Measurements from ENCODE around the gene C11orf54. TPM values are rescaled to one million over a fixed set of nuclear protein-coding genes. Genes with fewer than 3 reads are reported as not detected.
"Not testable (repeated sequence)": the region's sequence is repeated elsewhere in the genome, so short reads cannot be mapped to it uniquely, and the experiment has no call there.

C11orf54 gene
- total RNA-seq, 1 donor from 2014 or later, result 35.4 TPM

DNA sequence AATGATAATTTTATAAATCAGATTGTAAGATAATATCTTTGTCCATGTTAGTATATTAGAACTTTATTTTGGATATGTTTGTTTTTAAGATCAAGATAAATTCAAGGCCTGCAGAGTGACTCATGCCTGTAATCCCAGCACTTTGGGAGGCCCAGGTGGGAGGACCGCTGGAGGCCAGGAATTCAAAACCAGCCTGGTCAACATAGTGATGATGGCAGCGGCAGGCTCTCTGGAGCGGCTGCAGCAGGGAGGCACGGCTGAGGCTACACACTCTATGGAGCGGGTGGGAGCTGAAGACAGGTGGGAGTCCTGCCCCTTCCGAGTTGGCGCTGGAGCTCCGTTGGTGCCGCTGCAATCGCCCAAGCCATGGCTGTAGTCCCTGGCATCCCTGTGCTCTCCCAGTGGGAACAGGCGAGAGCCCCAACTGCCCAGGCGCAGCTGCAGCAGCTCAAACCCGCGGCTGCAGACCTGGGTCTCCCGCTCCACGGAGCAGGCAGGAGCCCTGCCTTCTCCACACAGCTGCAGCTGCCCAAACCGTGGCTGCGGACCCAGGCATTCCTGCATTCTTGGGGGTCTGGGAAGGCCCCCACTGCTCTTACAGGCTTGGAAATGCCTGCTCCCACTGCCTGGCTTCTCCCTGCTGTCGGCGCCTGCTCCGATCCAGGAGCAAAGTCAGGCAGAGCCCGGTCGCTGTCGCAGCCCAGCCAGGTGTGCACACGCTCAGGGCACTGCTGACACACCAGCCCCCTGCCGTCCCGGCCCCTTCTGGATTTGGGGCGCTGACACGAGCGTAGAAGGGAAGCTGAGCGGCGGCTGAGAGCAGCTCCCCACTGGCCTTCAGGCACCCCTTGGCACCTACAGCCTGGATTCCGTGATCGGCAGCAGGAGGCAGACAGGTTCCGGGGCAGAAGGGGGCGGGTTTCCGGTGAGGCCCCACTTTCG, 16.7 kb downstream of the C11orf54 start:
- TF ChIP-seq, protein P1, sequence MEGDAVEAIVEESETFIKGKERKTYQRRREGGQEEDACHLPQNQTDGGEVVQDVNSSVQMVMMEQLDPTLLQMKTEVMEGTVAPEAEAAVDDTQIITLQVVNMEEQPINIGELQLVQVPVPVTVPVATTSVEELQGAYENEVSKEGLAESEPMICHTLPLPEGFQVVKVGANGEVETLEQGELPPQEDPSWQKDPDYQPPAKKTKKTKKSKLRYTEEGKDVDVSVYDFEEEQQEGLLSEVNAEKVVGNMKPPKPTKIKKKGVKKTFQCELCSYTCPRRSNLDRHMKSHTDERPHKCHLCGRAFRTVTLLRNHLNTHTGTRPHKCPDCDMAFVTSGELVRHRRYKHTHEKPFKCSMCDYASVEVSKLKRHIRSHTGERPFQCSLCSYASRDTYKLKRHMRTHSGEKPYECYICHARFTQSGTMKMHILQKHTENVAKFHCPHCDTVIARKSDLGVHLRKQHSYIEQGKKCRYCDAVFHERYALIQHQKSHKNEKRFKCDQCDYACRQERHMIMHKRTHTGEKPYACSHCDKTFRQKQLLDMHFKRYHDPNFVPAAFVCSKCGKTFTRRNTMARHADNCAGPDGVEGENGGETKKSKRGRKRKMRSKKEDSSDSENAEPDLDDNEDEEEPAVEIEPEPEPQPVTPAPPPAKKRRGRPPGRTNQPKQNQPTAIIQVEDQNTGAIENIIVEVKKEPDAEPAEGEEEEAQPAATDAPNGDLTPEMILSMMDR (IDR thresholded peaks at IDR 0.05; ENCODE audit: borderline replicate concordance), result no peak
- Histone ChIP-seq H3K4me3 (no peak overlapping the region), H3K27ac (replicated peaks) (no peak overlapping the region), H3K4me1 (no peaks in the 10 kb centered on the region), H3K27me3 (ENCODE audit: low read depth) (no peaks in the 10 kb centered on the region), H3K36me3 (peaks cover 97% of the 10 kb centered on the region), H3K9me3 (replicated peaks) (no peaks in the 10 kb centered on the region)
- DNase-seq, result no peak
- intact Hi-C loops (cut with micrococcal nuclease), result no loop called here

DNA sequence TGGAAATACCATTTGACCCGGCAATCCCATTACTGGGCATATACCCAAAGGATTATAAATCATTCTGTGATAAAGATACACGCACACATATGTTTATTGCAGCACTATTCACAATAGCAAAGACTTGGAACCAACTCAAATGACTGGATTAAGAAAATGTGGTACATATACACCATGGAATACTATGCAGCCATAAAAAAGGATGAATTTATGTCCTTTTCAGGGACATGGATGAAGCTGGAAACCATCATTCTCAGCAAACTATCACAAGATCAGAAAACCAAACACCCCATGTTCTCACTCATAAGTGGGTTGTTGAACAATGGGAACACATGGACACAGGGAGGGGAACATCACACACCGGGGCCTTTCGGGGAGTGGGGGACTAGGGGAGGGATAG, 17.7 kb downstream of the C11orf54 start:
- intact Hi-C loops (cut with micrococcal nuclease); H3K4me1 ChIP-seq; DNase-seq; H3K4me3 ChIP-seq; H3K27me3 ChIP-seq (ENCODE audit: low read depth); H3K27ac ChIP-seq (replicated peaks); H3K9me3 ChIP-seq (replicated peaks): not testable (repeated sequence)
- H3K36me3 ChIP-seq, result peaks cover 97% of the 10 kb centered on the region

DNA sequence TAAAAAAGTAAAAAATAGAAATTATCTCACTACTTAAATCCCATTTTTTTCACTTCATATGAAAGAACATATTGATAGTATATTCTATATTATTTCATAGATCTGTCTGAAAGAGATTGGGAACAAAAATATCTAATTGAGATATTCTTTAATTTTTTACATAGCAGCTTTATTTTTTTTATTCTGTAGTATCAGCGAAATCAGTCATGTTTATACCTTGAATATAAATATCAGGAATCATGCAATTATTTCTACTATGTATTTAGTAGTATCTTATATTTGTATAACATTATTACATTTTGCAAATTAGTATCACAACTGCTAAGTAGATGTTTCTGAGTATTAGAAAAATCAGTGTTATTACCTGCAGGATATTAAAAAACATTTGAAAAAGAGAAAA, 20.4 kb downstream of the C11orf54 start:
- intact Hi-C loops (cut with micrococcal nuclease), result no loop called here
- TF ChIP-seq, protein P1 (IDR thresholded peaks at IDR 0.05; ENCODE audit: borderline replicate concordance), result no peak
- Histone ChIP-seq H3K9me3 (replicated peaks) (no peaks in the 10 kb centered on the region), H3K4me3 (no peak overlapping the region), H3K36me3 (peaks cover 85% of the 10 kb centered on the region), H3K27me3 (ENCODE audit: low read depth) (no peaks in the 10 kb centered on the region), H3K27ac (replicated peaks) (no peak overlapping the region), H3K4me1 (no peaks in the 10 kb centered on the region)
- no peak for DNase-seq

DNA sequence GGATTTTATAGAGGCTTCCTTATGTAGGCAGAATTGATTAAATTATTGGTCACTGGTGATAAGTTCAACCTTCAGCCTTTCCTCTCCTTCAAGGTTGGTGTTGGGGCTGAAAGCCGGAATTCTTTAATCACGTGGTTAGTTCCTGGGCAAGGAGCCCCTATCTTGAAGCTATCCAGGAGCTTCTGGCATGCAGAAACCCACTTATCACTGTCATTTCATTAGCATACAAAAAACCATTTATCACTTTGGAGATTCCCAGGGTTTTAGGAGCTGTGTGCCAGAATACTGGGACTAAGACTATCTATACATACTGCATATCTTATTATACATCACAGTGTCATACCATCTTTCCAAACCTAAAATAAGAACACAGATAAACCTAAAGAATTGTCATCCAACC, 24.1 kb downstream of the C11orf54 start:
- no peak overlapping the region for H3K4me3 ChIP-seq
- no peaks in the 10 kb centered on the region for H3K9me3 ChIP-seq (replicated peaks)
- no peak overlapping the region for H3K27ac ChIP-seq (replicated peaks)
- TF ChIP-seq, protein P1 (IDR thresholded peaks at IDR 0.05; ENCODE audit: borderline replicate concordance), result no peak
- intact Hi-C loops (cut with micrococcal nuclease), result no loop called here
- H3K36me3 ChIP-seq, result peaks cover 48% of the 10 kb centered on the region
- H3K27me3 ChIP-seq (ENCODE audit: low read depth), result no peaks in the 10 kb centered on the region
- DNase-seq, result no peak
- H3K4me1 ChIP-seq, result no peaks in the 10 kb centered on the region

DNA sequence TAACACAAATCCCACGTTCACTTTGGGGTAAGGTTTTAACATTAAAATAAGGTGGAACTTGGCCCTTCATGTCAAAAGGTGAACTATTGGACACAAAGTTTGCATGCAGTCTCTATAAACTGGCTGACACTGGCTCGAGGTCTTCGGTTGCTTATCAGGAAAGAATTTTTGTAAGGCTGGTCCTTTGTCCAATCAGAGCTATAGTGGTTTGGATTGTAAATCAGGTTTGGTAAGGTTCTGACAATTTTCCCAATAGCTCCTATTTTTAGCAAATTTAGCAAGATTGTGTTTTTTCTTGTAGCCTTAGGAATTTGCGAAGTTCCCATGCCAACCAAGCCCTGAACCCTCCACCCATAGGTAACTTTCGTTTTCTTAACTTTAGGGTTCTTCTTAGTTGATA, 25.0 kb downstream of the C11orf54 start:
- H3K4me3 ChIP-seq, result no peak overlapping the region
- no peaks in the 10 kb centered on the region for H3K4me1 ChIP-seq
- H3K27me3 ChIP-seq (ENCODE audit: low read depth), result no peaks in the 10 kb centered on the region
- no peaks in the 10 kb centered on the region for H3K9me3 ChIP-seq (replicated peaks)
- no peak for DNase-seq
- no peak overlapping the region for H3K27ac ChIP-seq (replicated peaks)
- peaks cover 39% of the 10 kb centered on the region for H3K36me3 ChIP-seq
- TF ChIP-seq, protein P1 (IDR thresholded peaks at IDR 0.05; ENCODE audit: borderline replicate concordance), result no peak
- intact Hi-C loops (cut with micrococcal nuclease), result no loop called here

DNA sequence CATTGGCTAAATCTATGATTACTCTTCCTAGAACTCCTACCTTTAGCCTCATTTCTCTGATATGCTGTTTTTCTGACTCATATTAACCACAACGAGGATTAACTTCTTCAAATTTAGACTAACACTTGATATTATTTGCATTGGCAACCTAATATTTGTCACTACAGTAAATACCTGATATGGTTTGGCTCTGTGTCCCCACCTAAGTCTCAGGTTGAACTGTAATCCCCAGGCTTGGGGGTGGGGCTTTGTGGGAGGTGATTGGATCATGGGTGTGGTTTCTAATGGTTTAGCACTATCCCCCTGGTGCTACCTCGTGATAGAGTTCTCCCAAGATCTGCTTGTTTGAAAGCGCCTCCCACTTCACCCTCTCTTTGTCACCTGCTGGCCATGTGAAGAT, 25.5 kb downstream of the C11orf54 start:
- H3K36me3 ChIP-seq, result peaks cover 35% of the 10 kb centered on the region
- no peak overlapping the region for H3K27ac ChIP-seq (replicated peaks)
- H3K9me3 ChIP-seq (replicated peaks), result no peaks in the 10 kb centered on the region
- intact Hi-C loops (cut with micrococcal nuclease), result no loop called here
- no peaks in the 10 kb centered on the region for H3K4me1 ChIP-seq
- H3K4me3 ChIP-seq, result no peak overlapping the region
- DNase-seq, result no peak
- no peaks in the 10 kb centered on the region for H3K27me3 ChIP-seq (ENCODE audit: low read depth)
- TF ChIP-seq, protein P1 (IDR thresholded peaks at IDR 0.05; ENCODE audit: borderline replicate concordance), result no peak
